ENCODE data around the gene SPRR1A.

SPRR1A gene, protein sequence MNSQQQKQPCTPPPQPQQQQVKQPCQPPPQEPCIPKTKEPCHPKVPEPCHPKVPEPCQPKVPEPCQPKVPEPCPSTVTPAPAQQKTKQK

DNA sequence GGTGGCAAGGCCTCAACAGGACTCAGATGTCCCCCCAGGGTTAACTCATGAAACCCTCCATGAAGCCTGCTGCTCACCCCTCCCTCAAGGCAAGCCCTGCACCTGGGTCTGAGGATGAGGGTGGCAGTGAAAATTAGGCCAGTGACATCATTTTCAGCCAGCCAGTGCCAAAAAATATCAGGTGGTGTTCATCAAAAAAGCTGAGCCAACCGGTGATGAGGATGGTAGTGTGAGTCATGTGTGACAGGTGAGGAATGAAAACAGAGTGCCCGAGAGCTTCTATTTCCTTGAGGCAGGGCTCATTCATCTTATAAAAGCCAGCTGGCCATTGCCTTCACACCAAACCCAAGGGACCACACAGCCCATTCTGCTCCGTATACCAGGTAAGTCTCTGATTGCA is at the start of gene SPRR1A:
SPRR1A (plus strand) TSS at position 339 of the 400 bp plus-strand sequence. CDS start 1,150 bp downstream, outside the sequence.
- DNase-seq: no peak

DNA sequence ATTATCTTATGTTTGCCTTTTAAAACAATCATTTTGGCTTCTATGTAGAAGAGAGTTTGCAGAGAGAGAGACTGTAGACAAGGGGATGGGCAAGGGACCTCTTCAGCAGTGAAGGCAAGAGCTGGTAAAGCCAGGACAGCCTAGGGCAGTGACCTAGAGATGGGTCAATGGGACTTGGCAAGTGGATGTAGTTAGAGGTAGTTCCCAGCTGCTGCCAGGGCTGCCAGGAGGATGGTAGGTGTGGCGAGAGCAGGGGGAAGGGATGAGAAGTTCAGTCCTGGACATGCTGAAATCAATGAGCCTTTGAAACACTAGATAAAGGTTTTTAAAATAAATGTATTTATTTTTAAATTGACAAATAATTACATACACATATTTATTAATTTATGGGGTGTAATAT is 43.3 kb upstream of the SPRR1A start:
- DNase-seq: no peak

DNA sequence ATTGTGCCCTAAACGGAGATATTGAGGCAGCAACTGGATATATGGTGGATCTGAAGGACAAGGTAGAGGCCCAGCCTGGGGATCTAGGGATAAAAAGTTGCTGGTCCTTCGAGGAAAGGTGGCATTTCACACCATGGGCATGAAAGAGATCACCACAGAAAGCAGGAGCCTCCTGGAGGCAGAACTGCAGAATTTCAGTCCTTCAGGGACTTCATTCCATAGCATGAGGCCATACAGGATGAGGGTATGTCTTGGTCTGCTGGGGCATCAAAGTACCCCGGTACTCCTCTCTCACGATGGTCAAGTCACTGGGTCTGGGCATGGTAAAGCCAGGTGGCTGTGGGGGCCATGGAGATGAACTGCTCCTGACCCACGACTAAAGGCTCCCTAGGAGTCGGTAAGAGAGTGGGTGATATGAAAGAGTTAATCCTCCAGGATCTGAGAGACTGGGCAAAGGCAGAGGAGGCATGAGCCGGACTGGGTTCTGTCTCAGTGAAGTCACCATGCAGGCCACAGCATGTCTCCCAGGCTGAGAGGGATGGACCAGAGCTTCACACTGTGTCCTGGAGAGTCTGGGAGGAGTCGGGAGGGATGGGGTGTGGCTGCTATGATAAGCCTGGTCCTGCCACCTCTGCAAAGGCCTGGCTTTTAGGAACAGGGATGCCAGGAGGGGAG is 42.7 kb upstream of the SPRR1A start:
- DNase-seq: no peak

DNA sequence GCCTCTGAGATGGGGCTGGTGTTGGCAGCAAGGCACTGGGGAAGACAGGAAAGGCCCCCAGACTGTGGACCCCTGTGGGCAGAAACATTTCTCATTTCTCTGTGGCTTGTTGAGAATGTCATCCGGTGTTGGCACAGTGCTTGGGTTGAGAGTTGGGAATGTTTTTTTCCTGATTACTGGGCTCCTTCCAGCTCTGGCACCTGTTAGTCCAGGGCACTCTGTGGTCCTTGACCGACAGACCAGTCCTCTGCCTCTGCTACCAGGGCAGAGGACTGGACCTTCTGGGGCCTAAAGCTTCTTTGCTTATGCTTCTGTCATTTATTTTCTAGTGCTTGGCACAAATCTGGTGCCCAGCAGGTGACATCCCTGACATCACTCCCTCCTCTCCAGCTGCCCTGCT is 41.7 kb upstream of the SPRR1A start:
- DNase-seq: no peak

DNA sequence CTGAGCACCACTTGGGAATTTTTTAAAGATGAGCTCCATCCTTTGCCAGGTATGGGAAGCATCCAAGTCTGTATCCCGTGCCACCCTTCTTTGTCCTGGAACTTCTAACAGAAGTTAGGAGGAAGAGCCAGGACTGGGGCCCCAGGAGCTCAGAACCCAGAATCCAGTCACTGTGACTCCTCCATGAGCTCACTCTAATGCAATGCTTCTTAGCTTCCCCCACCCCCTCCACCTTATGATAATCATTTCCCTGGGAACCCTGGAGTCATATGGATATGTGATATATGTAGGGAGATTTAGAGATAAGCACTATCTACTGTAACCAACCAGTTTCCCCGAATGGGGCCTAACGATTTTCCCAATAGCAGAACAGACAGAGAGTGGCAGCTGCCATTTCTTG is 37.6 kb upstream of the SPRR1A start:
- no peak for DNase-seq

DNA sequence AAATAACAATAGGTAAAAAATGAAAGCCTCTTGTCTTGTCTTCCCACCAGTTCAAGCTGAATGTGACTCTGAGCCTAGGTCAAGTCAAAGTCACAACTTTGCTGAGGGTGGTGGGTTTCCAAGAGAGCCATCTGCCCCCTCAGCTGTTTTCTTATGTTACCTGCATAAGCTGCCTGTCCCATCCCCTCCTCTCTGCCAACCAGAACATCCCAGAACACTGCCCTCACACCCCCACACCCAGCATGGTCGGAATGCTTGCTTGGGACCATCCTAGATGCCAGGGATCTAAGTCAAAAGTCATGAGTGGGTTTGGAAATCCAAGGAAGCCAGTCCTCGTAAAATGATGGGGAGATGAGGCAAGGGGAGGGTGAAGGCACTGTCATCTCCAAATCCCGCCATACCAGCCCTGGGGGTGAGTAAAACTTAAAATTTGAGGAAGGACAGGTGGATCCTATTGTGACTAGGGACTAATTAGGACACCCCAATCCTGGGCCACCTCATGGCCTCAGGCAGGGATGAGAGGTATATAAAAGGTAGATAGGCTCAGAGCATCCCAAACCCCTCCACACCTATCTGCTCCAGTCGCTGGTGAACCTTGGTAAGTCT is 37.1 kb upstream of the SPRR1A start, which contains the start of gene SPRR5:
SPRR5 (plus strand) TSS at position 556 of the 606 bp plus-strand sequence. CDS start 1,349 bp downstream, outside the sequence.
- DNase-seq: no peak

DNA sequence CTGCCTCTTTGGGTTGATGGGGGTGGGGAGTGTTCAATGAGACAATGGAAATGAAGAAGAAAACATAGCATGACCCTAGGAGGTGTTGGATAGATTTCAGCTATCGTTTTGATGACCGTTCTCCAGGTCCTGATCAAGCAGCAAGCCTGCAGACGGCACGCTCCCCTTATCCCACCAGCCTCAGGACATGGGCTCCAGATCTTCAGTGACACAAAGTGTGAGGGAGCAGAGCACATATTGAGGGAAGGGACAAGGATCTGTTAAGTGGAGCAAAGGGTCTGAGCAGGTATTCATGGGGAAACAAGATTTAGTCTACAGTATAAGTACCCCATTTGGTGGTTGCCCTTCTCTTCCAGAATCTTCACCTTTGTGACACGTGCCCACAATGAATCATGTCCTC is 32.2 kb upstream of the SPRR1A start:
- no peak for DNase-seq

DNA sequence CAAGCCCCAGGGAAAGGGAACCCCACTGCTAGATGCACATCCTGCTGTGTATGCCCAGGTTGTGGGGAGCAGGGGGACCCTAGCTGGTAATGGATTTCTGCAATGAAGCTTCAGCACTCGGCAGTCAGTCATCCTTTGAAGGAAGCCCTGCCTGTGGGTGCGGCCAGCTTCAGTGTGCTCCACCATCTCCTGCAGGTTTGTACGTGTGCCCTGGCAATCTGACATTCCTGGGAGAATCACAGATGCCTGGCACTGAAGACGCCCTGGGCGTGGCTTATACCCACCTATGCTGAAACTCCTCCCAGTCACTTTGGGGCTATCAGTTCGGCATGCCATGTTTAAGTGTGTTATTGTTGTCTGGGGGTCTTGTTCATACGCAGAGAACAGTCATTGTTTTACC is 30.1 kb upstream of the SPRR1A start:
- no peak for DNase-seq

DNA sequence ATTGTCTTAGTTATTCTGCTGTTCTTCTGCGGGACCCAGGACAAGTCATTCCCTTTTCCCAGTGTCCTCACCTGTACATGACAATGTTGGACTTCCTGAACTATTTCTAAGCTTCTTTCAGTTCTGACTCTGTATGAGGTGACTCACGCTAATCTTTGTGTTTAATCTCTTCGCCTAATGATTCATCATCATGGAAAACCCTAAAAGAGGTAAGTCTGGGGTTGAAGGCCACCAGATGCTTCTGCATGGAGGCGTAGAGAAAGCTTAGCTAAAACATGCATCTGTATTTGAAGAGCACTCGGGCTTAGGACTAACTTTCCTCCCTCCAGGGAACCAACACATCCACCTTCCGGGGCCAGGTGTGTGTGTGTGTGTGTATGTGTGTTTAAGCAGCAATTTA is 29.4 kb upstream of the SPRR1A start:
- no peak for DNase-seq

DNA sequence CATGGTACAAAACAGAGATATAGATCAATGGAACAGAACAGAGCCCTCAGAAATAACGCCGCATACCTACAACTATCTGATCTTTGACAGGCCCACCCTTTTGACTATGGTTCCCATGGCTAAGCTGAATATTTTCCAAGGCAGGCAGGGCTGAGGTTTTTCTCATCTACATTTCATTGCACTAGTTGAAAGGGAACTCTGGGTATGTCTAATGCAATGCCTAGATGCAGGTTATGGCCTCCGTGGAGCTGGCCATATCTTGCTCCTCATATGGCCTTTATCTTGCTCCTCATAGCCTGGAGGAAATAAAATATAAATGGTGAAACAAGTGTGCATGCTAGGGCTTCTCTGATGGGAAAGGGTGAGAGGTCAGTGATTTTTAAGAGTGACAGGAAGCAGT is 26.3 kb upstream of the SPRR1A start:
- no peak for DNase-seq

DNA sequence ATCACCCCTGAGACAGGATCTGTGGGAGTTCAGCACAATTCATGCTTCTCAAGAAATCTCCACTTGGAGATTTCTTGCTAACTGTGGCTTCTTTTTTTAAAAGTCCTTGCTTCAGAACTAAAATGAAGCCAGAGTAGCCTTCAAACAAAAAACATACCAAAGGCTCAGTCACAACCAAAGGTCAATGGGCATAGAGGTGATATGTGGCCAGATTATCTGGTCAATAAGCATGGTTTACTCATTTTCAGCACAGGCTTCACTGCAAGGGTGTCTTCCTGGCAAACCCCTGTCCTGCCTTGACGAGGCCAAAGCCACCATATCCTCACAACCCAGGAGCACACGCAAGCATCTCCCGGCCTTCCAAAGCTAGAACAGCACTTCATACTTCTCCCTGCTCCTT is 24.6 kb upstream of the SPRR1A start:
- no peak for DNase-seq

DNA sequence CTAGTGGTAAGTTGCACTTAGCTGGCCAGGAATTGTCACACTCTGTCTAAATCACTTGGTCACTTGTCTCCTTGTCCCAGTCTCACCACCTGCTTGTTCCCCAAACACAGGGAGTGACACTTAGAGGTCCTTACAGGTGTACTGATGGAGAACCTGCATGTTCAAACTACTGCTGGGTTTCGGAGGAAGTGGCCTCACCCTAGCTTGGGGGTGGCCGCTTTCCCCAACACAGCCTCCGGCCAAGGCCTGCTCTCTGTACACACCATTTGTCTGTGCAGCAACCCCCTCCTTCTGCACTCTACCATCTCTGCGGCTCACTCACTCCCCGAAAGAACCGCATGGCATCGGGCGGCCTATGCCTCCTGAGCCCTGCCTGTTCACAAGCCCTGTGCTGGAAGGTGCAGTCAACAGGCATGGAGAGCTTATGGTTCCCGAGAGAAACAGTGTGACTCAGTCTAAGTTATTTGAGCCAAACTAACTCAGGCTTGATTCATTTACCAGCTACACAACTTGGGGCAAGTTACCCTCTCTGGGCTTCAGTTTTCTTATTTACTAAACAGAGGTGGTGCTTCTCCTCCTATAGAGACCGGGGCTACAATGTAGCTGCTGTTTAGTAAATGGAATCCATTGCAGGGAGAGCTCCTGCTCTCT is 24.0 kb upstream of the SPRR1A start:
- no peak for DNase-seq

DNA sequence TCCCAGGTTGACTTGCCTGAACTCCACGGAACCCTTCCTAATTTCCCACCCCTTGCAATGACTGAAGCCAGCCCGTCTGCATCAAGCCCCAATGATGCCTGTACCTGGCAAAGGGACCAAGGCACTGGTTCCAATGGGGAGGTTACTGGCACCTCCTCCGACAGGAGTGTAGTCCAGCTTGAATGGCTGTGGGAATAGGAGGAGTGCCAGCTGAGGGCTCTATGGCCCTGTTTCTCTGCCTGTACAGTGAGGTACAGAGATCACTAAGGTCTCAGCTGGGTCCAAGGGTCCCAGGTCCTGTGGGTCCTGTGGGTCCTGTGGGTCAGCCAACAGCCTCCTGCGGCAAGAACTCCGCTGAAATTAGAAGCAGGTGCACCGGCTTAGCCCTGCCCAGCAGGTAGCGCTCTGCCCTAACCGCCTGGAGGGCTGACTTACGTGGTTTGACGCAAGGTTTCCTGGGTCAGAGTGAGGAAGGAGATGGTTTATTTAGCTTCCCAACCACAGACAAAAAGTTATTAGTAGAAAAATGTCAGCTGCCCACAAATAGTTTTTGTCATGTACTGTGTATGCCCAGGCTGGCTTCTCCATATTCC is 23.3 kb upstream of the SPRR1A start:
- no peak for DNase-seq

DNA sequence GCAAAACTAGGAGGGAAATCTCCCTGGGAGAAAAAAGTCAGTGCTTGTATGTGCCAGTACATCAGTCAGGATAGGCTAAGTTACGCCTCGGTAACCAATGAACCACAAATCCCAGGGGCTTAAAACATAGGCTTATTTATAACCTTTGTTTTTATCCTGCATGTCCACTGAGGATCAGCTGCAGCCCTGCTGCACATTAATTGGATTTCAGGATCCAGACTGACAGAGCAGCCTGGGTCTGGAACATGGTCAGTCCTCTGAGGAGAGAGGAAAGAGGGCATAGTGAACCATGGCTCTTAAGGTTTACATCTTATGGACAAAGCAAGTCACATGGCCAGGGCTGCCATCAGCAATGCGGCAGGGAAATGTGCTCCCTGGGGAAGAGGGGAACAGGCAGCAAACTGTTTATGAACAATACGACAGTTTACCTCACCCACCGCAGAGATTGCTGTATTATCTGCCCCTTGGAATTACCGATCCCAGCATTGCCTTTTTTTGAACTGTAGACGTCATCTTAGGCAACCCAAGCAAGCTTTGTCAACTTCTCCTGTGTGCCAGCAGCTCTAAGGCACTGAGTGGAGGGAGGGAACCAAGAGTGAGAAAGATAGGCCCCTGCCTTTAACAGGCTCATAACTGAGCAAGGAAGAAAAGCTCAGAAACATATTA is 22.5 kb upstream of the SPRR1A start:
- no peak for DNase-seq

DNA sequence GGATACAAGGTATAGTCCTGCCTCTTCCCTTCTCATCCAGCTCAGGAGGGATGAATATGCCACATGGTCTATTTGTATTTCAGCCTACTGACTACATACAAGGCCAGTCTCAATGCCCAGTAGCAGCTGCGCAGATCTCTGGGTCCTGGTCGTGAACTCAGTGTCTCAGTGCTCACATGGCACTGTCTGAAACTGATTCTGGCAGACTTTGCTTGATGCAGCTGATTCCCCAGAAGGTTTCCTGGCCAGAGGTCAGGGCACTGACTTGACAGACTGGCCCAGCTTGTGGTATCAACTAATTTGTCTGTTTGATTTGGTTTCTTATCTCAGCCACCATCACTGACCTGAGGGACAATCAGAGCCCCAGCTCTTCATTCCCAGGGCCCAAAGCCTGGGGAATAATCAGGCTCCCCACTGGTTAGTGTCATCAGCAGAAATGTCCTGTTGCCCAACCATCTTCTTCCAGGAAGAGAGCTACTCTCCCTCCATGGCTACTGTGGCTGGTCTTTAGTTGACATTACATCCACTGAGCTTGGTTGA is 20.9 kb upstream of the SPRR1A start:
- DNase-seq: no peak

DNA sequence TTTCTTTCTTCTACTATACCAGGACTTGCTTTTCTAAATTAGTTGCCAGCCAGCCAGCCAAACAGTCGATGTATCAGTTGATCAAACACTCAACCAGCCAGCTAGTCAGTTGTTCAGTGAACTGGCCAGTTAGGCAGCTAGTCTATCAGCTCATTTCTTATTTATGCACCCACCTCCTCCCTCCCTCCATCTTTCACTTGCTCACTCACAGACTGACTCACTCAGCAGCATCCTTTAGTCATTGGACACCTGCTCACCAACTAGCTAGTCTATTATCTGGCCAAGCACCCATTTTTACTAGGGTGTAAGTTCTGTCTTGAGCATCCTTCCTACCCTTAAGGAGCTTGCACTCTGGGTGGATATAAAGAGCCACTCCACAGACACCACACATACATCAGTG is 19.3 kb upstream of the SPRR1A start:
- no peak for DNase-seq

DNA sequence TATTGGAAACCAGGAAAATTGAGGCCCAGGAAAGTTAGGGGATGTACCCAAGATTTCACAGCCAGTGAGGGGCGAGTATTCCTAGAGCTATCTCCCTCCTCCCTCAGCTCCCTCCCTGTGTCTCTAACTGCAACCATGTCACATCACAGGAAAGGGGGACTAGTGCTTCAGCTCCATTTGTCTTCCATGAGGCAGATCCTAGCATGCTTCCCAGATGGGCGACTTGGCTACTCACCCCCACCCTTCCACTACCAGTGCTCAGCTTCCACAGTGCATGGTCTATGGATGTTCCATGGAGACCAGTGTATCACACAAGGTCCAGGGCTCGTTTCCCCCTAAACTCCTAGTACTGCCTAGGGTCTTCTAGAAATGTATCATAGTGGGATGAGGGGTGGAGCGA is 18.0 kb upstream of the SPRR1A start:
- no peak for DNase-seq

DNA sequence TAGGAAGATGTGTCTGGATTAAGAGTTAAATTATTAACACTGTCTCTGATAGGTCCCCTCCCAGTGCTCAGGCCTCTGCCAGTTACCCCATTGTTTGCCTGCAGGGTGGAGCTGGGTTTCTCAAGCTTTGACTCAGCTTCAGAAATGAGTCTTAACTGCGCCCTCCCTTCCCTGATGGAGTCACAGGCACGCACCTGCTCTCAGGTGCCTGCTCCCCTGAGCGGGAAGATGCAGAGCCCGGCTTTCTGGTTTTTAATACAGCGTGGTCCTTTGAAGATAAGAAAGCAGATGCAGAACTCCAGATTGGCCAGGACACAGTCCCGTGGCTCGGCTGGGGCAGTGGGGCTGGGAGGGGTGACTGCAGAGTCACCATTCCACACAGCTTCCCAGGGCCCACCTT is 16.7 kb upstream of the SPRR1A start:
- DNase-seq: no peak

DNA sequence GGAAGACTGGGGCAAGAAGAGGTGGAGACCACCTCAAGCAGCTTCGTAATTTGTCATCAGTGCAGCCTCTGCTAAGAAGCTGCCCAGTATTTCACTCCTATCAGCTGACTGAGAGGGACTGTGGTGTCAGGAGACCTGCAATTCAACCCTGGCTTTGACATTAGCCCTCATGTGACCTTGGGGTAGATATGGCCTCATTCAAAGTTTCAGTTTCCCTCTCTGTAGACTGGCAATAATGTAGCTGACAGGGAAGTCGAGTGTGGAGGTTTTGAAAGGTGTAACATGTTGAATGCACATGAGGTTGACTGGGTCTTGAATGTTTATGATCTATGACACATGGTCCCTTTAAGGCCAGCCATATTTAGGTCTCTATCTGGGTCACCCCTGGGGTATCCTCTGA is 15.6 kb upstream of the SPRR1A start:
- no peak for DNase-seq

DNA sequence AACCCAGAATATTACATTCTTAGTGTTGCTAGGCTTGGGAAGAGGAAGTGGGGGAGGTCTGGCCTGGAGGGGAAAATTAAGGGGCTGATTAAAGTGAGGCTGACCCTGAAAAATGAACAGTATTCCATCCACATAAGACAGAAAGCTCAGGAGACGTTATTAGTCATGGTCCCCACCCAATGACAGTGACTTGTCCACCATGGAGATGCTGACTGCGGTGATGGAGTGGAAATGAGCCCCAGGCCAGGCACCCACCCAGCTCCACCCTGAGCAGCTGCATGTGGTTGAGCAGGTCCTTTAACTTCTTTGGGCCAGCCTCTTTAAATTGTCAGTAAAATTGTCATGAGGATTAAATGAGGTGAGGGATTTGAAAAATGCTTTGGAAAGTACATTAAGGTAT is 14.8 kb upstream of the SPRR1A start:
- no peak for DNase-seq

DNA sequence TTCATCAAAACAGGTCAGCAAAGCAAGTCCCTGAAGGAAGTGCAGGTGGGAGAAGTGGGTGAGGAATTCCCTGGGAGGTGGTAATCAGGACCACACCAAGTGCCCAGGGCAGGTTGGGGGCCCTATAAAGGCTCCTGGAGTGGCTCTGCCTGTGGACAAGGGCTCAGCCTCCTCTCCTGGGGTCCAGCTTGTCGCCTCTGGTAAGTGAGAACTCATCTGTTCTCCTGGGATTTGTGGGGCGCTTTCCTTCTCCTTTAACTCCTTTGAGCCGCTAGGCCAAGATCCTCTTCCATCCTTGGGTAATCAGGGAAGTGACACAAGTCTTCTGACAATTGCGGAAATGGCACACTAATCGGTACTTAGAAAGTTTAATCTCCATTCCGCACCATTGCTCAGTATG is 13.4 kb upstream of the SPRR1A start, which contains the start of gene SPRR4:
SPRR4 (plus strand) TSS at position 154 of the 400 bp plus-strand sequence. CDS start 1,243 bp downstream, outside the sequence.
- no peak for DNase-seq

DNA sequence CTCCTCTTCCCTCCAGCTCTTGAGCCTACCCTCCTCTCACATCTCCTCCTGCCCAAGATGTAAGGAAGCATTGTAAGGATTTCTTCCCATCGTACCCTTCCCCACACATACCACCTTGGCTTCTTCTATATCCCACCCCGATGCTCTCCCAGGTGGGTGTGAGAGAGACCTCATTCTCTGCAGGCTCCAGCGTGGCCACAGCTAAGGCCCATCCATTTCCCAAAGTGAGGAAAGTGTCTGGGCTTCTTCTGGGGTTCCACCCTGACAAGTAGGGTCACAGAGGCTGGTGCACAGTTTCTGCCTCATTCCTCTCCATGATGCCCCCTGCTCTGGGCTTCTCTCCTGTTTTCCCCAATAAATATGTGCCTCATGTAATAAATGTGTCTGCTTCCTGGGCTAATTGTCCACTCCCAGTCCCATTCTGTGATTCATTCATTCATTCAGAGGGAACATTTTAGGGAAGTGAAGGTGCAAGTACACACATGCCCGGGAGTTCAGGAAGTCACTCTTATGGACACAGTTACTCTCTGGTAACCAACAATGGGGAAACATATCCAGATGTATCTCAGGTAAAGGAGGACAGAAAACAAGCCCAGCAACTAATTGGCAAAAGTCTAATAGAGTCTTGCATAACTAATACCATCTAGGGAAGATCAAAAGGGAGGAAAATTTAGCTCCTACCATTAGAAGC is 11.5 kb upstream of the SPRR1A start:
- no peak for DNase-seq

All from SW 1271 (cell line).